Measurements from ENCODE around the gene NME4. TPM values are rescaled to one million over a fixed set of nuclear protein-coding genes. Genes with fewer than 3 reads are reported as not detected.

The NME4 gene
- total and polyA plus RNA-seq, 2 donors from 2014 or later, result 56.6 to 100 TPM

GRCh38 chr16:442976-443375 is 46.0 kb downstream of the NME4 start:
- no peak for TF ChIP-seq CTCF (IDR thresholded peaks at IDR 0.05; ENCODE audit: borderline replicate concordance, extremely low read depth, insufficient read depth)
- FAIRE-seq (no peak), DNase-seq (no peak)
- intact Hi-C loops (cut with DNase I), result no loop called here
- Histone ChIP-seq H3K9me3 (ENCODE audit: control insufficient read depth in 2 of 3, insufficient read depth in 1 of 3, low read length in 3 of 3) (no peaks in the 10 kb centered on the region), H3K4me3 (ENCODE audit: low read length in 3 of 3) (no peak overlapping the region), H3K9ac (ENCODE audit: low read length in 3 of 3) (no peak overlapping the region), H3K27me3 (ENCODE audit: control insufficient read depth, insufficient read depth, low read length) (no peaks in the 10 kb centered on the region), H3K4me1 (ENCODE audit: control insufficient read depth in 2 of 3, insufficient read depth in 2 of 3, low read depth in 1 of 3, low read length in 3 of 3) (peaks cover 0 to 2% (median 0%) of the 10 kb centered on the region in 3 donors), H3K36me3 (ENCODE audit: control insufficient read depth in 2 of 3, insufficient read depth in 3 of 3, low read length in 3 of 3) (no peaks in the 10 kb centered on the region), H3K27ac (ENCODE audit: low read depth in 2 of 2, low read length in 2 of 2) (no peak overlapping the region)

GRCh38 chr16:444027-444426 is 47.0 kb downstream of the NME4 start:
- no peak overlapping the region for H3K27ac ChIP-seq (ENCODE audit: low read depth in 2 of 2, low read length in 2 of 2)
- intact Hi-C loops (cut with DNase I), result no loop called here
- no peak for DNase-seq
- H3K4me3 ChIP-seq (ENCODE audit: low read length in 3 of 3), result no peak overlapping the region
- FAIRE-seq, result no peak
- H3K4me1 ChIP-seq (ENCODE audit: control insufficient read depth in 2 of 3, insufficient read depth in 2 of 3, low read depth in 1 of 3, low read length in 3 of 3), result peaks cover 0 to 2% (median 0%) of the 10 kb centered on the region in 3 donors
- H3K9ac ChIP-seq (ENCODE audit: low read length in 3 of 3), result no peak overlapping the region
- no peaks in the 10 kb centered on the region for H3K27me3 ChIP-seq (ENCODE audit: control insufficient read depth, insufficient read depth, low read length)
- H3K9me3 ChIP-seq (ENCODE audit: control insufficient read depth in 2 of 3, insufficient read depth in 1 of 3, low read length in 3 of 3), result no peaks in the 10 kb centered on the region
- no peaks in the 10 kb centered on the region for H3K36me3 ChIP-seq (ENCODE audit: control insufficient read depth in 2 of 3, insufficient read depth in 3 of 3, low read length in 3 of 3)
- TF ChIP-seq CTCF (IDR thresholded peaks at IDR 0.05; ENCODE audit: borderline replicate concordance, extremely low read depth, insufficient read depth), result no peak

- H3K27ac ChIP-seq (ENCODE audit: low read depth in 2 of 2, low read length in 2 of 2), result no peak overlapping the region
- H3K9me3 ChIP-seq (ENCODE audit: control insufficient read depth in 2 of 3, insufficient read depth in 1 of 3, low read length in 3 of 3), result no peaks in the 10 kb centered on the region
- no peak overlapping the region for H3K4me3 ChIP-seq (ENCODE audit: low read length in 3 of 3)
- no peaks in the 10 kb centered on the region for H3K36me3 ChIP-seq (ENCODE audit: control insufficient read depth in 2 of 3, insufficient read depth in 3 of 3, low read length in 3 of 3)
- DNase-seq (no peak), FAIRE-seq (no peak)
- H3K4me1 ChIP-seq (ENCODE audit: control insufficient read depth in 2 of 3, insufficient read depth in 2 of 3, low read depth in 1 of 3, low read length in 3 of 3), result peaks cover 0 to 5% (median 0%) of the 10 kb centered on the region in 3 donors
- no peak overlapping the region for H3K9ac ChIP-seq (ENCODE audit: low read length in 3 of 3)
- TF ChIP-seq CTCF (IDR thresholded peaks at IDR 0.05; ENCODE audit: borderline replicate concordance, extremely low read depth, insufficient read depth), result no peak
- H3K27me3 ChIP-seq (ENCODE audit: control insufficient read depth, insufficient read depth, low read length), result no peaks in the 10 kb centered on the region
- intact Hi-C loops (cut with DNase I), result no loop called here
These were observed 48.6 kb downstream of the NME4 start for GRCh38 chr16:445566-445965.

Other genes with a start within 250 kb of the NME4 start
- not detected for gene HBZ, start 244.6 kb upstream of the NME4 start, total RNA-seq
- not detected for gene HBZ, start 244.6 kb upstream of the NME4 start, polyA plus RNA-seq (ENCODE audit: insufficient read depth, low read depth, low replicate concordance)
- gene HBM, start 231.2 kb upstream of the NME4 start, total RNA-seq, result not detected
- not detected for gene HBM, start 231.2 kb upstream of the NME4 start, polyA plus RNA-seq (ENCODE audit: insufficient read depth, low read depth, low replicate concordance)
- gene HBA2, start 224.3 kb upstream of the NME4 start, total RNA-seq, result 33.9 TPM
- 11.1 TPM for gene HBA2, start 224.3 kb upstream of the NME4 start, polyA plus RNA-seq (ENCODE audit: insufficient read depth, low read depth, low replicate concordance)
- gene HBA1, start 220.5 kb upstream of the NME4 start, total RNA-seq, result 41.1 TPM
- 2.6 TPM for gene HBA1, start 220.5 kb upstream of the NME4 start, polyA plus RNA-seq (ENCODE audit: insufficient read depth, low read depth, low replicate concordance)
- not detected for gene HBQ1, start 216.7 kb upstream of the NME4 start, total RNA-seq
- not detected for gene HBQ1, start 216.7 kb upstream of the NME4 start, polyA plus RNA-seq (ENCODE audit: insufficient read depth, low read depth, low replicate concordance)
- gene LUC7L, start 167.8 kb upstream of the NME4 start, total RNA-seq, result 72.0 TPM
- gene LUC7L, start 167.8 kb upstream of the NME4 start, polyA plus RNA-seq (ENCODE audit: insufficient read depth, low read depth, low replicate concordance), result 56.3 TPM
- 109 TPM for gene FAM234A, start 162.4 kb upstream of the NME4 start, total RNA-seq
- gene FAM234A, start 162.4 kb upstream of the NME4 start, polyA plus RNA-seq (ENCODE audit: insufficient read depth, low read depth, low replicate concordance), result 65.3 TPM
- gene RGS11, start 121.3 kb upstream of the NME4 start, total RNA-seq, result 5.9 TPM
- gene RGS11, start 121.3 kb upstream of the NME4 start, polyA plus RNA-seq (ENCODE audit: insufficient read depth, low read depth, low replicate concordance), result 2.5 TPM
- gene ARHGDIG, start 116.6 kb upstream of the NME4 start, total RNA-seq, result 0.88 TPM
- gene ARHGDIG, start 116.6 kb upstream of the NME4 start, polyA plus RNA-seq (ENCODE audit: insufficient read depth, low read depth, low replicate concordance), result not detected
- not detected for gene PDIA2, start 114.0 kb upstream of the NME4 start, total RNA-seq
- not detected for gene PDIA2, start 114.0 kb upstream of the NME4 start, polyA plus RNA-seq (ENCODE audit: insufficient read depth, low read depth, low replicate concordance)
- 24.6 TPM for gene AXIN1, start 44.5 kb upstream of the NME4 start, total RNA-seq
- gene AXIN1, start 44.5 kb upstream of the NME4 start, polyA plus RNA-seq (ENCODE audit: insufficient read depth, low read depth, low replicate concordance), result 9.7 TPM
- gene MRPL28, start 26.7 kb upstream of the NME4 start, total RNA-seq, result 59.1 TPM
- gene MRPL28, start 26.7 kb upstream of the NME4 start, polyA plus RNA-seq (ENCODE audit: insufficient read depth, low read depth, low replicate concordance), result 201 TPM
- gene PGAP6, start 15.2 kb upstream of the NME4 start, total RNA-seq, result 65.0 TPM
- 144 TPM for gene PGAP6, start 15.2 kb upstream of the NME4 start, polyA plus RNA-seq (ENCODE audit: insufficient read depth, low read depth, low replicate concordance)
- 23.8 TPM for gene DECR2, start 4.7 kb downstream of the NME4 start, total RNA-seq
- 58.9 TPM for gene DECR2, start 4.7 kb downstream of the NME4 start, polyA plus RNA-seq (ENCODE audit: insufficient read depth, low read depth, low replicate concordance)
- gene RAB11FIP3, start 28.4 kb downstream of the NME4 start, total RNA-seq, result 84.9 TPM
- gene RAB11FIP3, start 28.4 kb downstream of the NME4 start, polyA plus RNA-seq (ENCODE audit: insufficient read depth, low read depth, low replicate concordance), result 162 TPM
- 52.9 TPM for gene CAPN15, start 130.5 kb downstream of the NME4 start, total RNA-seq
- 17.9 TPM for gene CAPN15, start 130.5 kb downstream of the NME4 start, polyA plus RNA-seq (ENCODE audit: insufficient read depth, low read depth, low replicate concordance)
- 1.8 TPM for gene PRR35, start 163.2 kb downstream of the NME4 start, total RNA-seq
- 24.4 TPM for gene PRR35, start 163.2 kb downstream of the NME4 start, polyA plus RNA-seq (ENCODE audit: insufficient read depth, low read depth, low replicate concordance)
- gene NHLRC4, start 169.8 kb downstream of the NME4 start, total RNA-seq, result 3.3 TPM
- gene NHLRC4, start 169.8 kb downstream of the NME4 start, polyA plus RNA-seq (ENCODE audit: insufficient read depth, low read depth, low replicate concordance), result 17.4 TPM
- 92.9 TPM for gene PIGQ, start 172.8 kb downstream of the NME4 start, total RNA-seq
- gene PIGQ, start 172.8 kb downstream of the NME4 start, polyA plus RNA-seq (ENCODE audit: insufficient read depth, low read depth, low replicate concordance), result 118 TPM
- gene RAB40C, start 192.9 kb downstream of the NME4 start, total RNA-seq, result 24.0 TPM
- 18.1 TPM for gene RAB40C, start 192.9 kb downstream of the NME4 start, polyA plus RNA-seq (ENCODE audit: insufficient read depth, low read depth, low replicate concordance)
- gene WFIKKN1, start 233.8 kb downstream of the NME4 start, total RNA-seq, result 0.69 TPM
- 1.8 TPM for gene WFIKKN1, start 233.8 kb downstream of the NME4 start, polyA plus RNA-seq (ENCODE audit: insufficient read depth, low read depth, low replicate concordance)
- 44.2 TPM for gene METTL26, start 239.1 kb downstream of the NME4 start, total RNA-seq
- gene METTL26, start 239.1 kb downstream of the NME4 start, polyA plus RNA-seq (ENCODE audit: insufficient read depth, low read depth, low replicate concordance), result 183 TPM
- 36.9 TPM for gene MCRIP2, start 244.6 kb downstream of the NME4 start, total RNA-seq
- gene MCRIP2, start 244.6 kb downstream of the NME4 start, polyA plus RNA-seq (ENCODE audit: insufficient read depth, low read depth, low replicate concordance), result 265 TPM

Measured in kidney (tissue), 14 donors.